ENCODE results near the gene NBPF3. TPM values are rescaled to one million over a fixed set of nuclear protein-coding genes. Genes with fewer than 3 reads are reported as not detected.

NBPF3 gene, protein sequence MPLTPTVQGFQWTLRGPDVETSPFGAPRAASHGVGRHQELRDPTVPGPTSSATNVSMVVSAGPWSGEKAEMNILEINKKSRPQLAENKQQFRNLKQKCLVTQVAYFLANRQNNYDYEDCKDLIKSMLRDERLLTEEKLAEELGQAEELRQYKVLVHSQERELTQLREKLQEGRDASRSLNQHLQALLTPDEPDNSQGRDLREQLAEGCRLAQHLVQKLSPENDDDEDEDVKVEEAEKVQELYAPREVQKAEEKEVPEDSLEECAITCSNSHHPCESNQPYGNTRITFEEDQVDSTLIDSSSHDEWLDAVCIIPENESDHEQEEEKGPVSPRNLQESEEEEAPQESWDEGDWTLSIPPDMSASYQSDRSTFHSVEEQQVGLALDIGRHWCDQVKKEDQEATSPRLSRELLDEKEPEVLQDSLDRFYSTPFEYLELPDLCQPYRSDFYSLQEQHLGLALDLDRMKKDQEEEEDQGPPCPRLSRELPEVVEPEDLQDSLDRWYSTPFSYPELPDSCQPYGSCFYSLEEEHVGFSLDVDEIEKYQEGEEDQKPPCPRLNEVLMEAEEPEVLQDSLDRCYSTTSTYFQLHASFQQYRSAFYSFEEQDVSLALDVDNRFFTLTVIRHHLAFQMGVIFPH
- 10 to 100 TPM in 2 of 4 donors, 1 to 10 TPM in 2; 2.3 to 80.2 (median 10.9) TPM for total RNA-seq

- intact Hi-C loops (cut with DNase I; ENCODE audit: low total_unique reads), result no loop called here
- peak; percentile 91 for DNase-seq
- Histone ChIP-seq H3K27me3 (peaks cover 13% of the 10 kb centered on the region), H3K27ac (peak within 1 kb of the TSS; percentile 69 to 80 (median 72)), H3K36me3 (no peaks in the 10 kb centered on the region), H3K4me1 (peaks cover 0 to 18% (median 11%) of the 10 kb centered on the region in 4 donors), H3K9me3 (no peaks in the 10 kb centered on the region), H3K4me3 (peak within 1 kb of the TSS; percentile 62 to 69 (median 64))
- in situ Hi-C loops (cut with MboI; ENCODE audit: low pct_ligation_motif_present in 1 of 4, low pct_unique_long_range_greater_than_20kb in 1 of 4, low sequenced_read_pairs in 3 of 4), result no loop called here
- peak; percentile 70 to 79 (median 77) for TF ChIP-seq POLR2AphosphoS5 (IDR thresholded peaks at IDR 0.05)
- TF ChIP-seq, protein P1, sequence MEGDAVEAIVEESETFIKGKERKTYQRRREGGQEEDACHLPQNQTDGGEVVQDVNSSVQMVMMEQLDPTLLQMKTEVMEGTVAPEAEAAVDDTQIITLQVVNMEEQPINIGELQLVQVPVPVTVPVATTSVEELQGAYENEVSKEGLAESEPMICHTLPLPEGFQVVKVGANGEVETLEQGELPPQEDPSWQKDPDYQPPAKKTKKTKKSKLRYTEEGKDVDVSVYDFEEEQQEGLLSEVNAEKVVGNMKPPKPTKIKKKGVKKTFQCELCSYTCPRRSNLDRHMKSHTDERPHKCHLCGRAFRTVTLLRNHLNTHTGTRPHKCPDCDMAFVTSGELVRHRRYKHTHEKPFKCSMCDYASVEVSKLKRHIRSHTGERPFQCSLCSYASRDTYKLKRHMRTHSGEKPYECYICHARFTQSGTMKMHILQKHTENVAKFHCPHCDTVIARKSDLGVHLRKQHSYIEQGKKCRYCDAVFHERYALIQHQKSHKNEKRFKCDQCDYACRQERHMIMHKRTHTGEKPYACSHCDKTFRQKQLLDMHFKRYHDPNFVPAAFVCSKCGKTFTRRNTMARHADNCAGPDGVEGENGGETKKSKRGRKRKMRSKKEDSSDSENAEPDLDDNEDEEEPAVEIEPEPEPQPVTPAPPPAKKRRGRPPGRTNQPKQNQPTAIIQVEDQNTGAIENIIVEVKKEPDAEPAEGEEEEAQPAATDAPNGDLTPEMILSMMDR (IDR thresholded peaks at IDR 0.05), result peak in 1 of 5 experiments; percentile 13
- peak; percentile 60 for TF ChIP-seq POLR2A (IDR thresholded peaks at IDR 0.05)
- no peak for TF ChIP-seq EP300 (IDR thresholded peaks at IDR 0.05; ENCODE audit: low read depth)
- WGBS, 2 donors (ENCODE audit: low coverage in 1 of 2), result 0% methylated on average over 17 of the region's 87 CpGs; no CpG with 5 or more reads in 1 of the 2 donors
Observed at GRCh38 chr1:21439721-21440629, at the start of gene NBPF3. TSS of gene NBPF3 (plus strand) at chr1:21440137. CDS start at chr1:21445087, 4,950 bp downstream.

DNA sequence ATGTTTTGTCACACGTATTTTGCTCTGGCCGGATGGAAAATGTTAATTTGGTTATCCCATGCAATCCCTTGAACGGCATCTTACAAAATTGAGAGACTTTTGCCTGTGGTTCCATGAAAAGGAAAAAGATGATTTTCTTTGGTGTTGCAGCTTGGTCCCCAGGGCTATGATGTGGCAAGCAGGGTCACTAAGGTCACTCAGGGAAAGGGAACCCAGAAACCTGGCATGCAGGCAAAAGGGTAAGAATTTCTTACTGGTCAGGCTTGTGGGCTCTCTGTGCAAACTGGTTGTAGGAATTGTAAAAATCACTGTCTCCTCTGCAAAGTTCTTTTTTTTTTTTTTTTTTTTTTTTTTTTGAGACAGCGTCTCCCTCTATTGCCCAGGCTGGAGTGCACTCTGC is 48.4 kb upstream of the NBPF3 start:
- in situ Hi-C loops (cut with MboI; ENCODE audit: low pct_ligation_motif_present in 1 of 4, low pct_unique_long_range_greater_than_20kb in 1 of 4, low sequenced_read_pairs in 3 of 4), result no loop called here
- no peak overlapping the region for H3K27ac ChIP-seq
- WGBS, 2 donors (ENCODE audit: low coverage in 1 of 2), result 88 to 95% methylated on average over 4 of the region's 4 CpGs

GRCh38 chr1:21392587-21393263 is 47.2 kb upstream of the NBPF3 start:
- Histone ChIP-seq H3K27me3 (peaks cover 25% of the 10 kb centered on the region), H3K27ac (no peak overlapping the region), H3K4me1 (no peaks in the 10 kb centered on the region), H3K9me3 (no peaks in the 10 kb centered on the region), H3K4me3 (no peak overlapping the region), H3K36me3 (no peaks in the 10 kb centered on the region)
- in situ Hi-C loops (cut with MboI; ENCODE audit: low pct_ligation_motif_present in 1 of 4, low pct_unique_long_range_greater_than_20kb in 1 of 4, low sequenced_read_pairs in 3 of 4) (no loop called here), intact Hi-C loops (cut with DNase I; ENCODE audit: low total_unique reads) (no loop called here)
- DNase-seq, result no peak
- TF ChIP-seq, protein P1 (IDR thresholded peaks at IDR 0.05), result no peak
- TF ChIP-seq POLR2A (IDR thresholded peaks at IDR 0.05) (no peak), EP300 (IDR thresholded peaks at IDR 0.05; ENCODE audit: low read depth) (no peak), POLR2AphosphoS5 (IDR thresholded peaks at IDR 0.05) (no peak)
- WGBS, 2 donors (ENCODE audit: low coverage in 1 of 2), result 65 to 82% methylated on average over 7 to 15 of the region's 15 CpGs

More for the DNA sequence above, 48.4 kb upstream of the NBPF3 start:
- no peaks in the 10 kb centered on the region for H3K9me3 ChIP-seq
- no peak for DNase-seq
- H3K4me1 ChIP-seq, result no peaks in the 10 kb centered on the region
- no peak for TF ChIP-seq EP300 (IDR thresholded peaks at IDR 0.05; ENCODE audit: low read depth)
- TF ChIP-seq POLR2AphosphoS5 (IDR thresholded peaks at IDR 0.05), result no peak
- H3K36me3 ChIP-seq, result no peaks in the 10 kb centered on the region
- intact Hi-C loops (cut with DNase I; ENCODE audit: low total_unique reads), result no loop called here
- peaks cover 17% of the 10 kb centered on the region for H3K27me3 ChIP-seq
- H3K4me3 ChIP-seq, result no peak overlapping the region

- Histone ChIP-seq H3K9me3 (no peaks in the 10 kb centered on the region), H3K36me3 (no peaks in the 10 kb centered on the region), H3K27me3 (peaks cover 22% of the 10 kb centered on the region), H3K27ac (no peak overlapping the region), H3K4me3 (no peak overlapping the region), H3K4me1 (no peaks in the 10 kb centered on the region)
- in situ Hi-C loops (cut with MboI; ENCODE audit: low pct_ligation_motif_present in 1 of 4, low pct_unique_long_range_greater_than_20kb in 1 of 4, low sequenced_read_pairs in 3 of 4) (no loop called here), intact Hi-C loops (cut with DNase I; ENCODE audit: low total_unique reads) (no loop called here)
- DNase-seq, result no peak
- TF ChIP-seq POLR2A (IDR thresholded peaks at IDR 0.05) (no peak), POLR2AphosphoS5 (IDR thresholded peaks at IDR 0.05) (no peak), EP300 (IDR thresholded peaks at IDR 0.05; ENCODE audit: low read depth) (no peak)
- TF ChIP-seq, protein P1 (IDR thresholded peaks at IDR 0.05), result no peak
- WGBS, 2 donors (ENCODE audit: low coverage in 1 of 2), result 51 to 58% methylated on average over 4 of the region's 4 CpGs
Observed at GRCh38 chr1:21396516-21396915, 43.4 kb upstream of the NBPF3 start.
